Body of pancreas (tissue), 4 donors: Measurements from ENCODE around the gene PER2. TPM values are rescaled to one million over a fixed set of nuclear protein-coding genes. Genes with fewer than 3 reads are reported as not detected.
A peak's percentile ranks its signal among the peaks of the same experiment; 100 is the strongest.

ENCODE experiments used
- ATAC-seq: fragments of 150-250 bp; one replicate; pipeline ENCODE4 v1.9.1; 2016
- DNase-seq, 4 donors: peaks; one replicate each; pipeline ENCODE4 v3.0.0-alpha.2; 2019
- H3K27ac ChIP-seq, 4 donors: fragments of 200-600 bp; sonication (generic); 1 replicate in 3 of 4; 2 replicates in 1 of 4; pipeline versions ENCODE4 v1.5.1 to v1.6.1; 2016 to 2019; ENCODE audit warnings: mild to moderate bottlenecking in 1 of 4, mixed read lengths in 1 of 4, moderate library complexity in 1 of 4
- H3K27me3 ChIP-seq, 2 donors: fragments of 200-600 bp; sonication (generic); one replicate each; pipeline ENCODE4 v1.6.0; 2016; ENCODE audit warnings: mild to moderate bottlenecking in 1 of 2
- H3K36me3 ChIP-seq, 2 donors: fragments of 200-600 bp; sonication (generic); replicated peaks in 1 of 2; 2 replicates each; pipeline ENCODE4 v1.5.1; 2016; ENCODE audit warnings: low read depth in 2 of 2; ENCODE audit not compliant: insufficient read depth in 1 of 2
- H3K4me1 ChIP-seq: fragments of 200-600 bp; sonication (generic); one replicate; pipeline ENCODE4 v1.6.0; 2016
- H3K4me3 ChIP-seq, 2 donors: fragments of 200-600 bp; sonication (generic); 1 replicate in 1 of 2; 2 replicates in 1 of 2; pipeline ENCODE4 v1.5.1; 2016 to 2019
- H3K9me3 ChIP-seq, 3 donors: fragments of 200-600 bp; sonication (generic); 1 replicate in 2 of 3; 2 replicates in 1 of 3; pipeline ENCODE4 v1.5.1; 2016
- CTCF ChIP-seq, 7 experiments: fragments of 450-650 bp in 4 of 7; fragments of 200-600 bp in 3 of 7; sonication (generic) in 3 of 7; IDR thresholded peaks; one replicate each; pipeline ENCODE4 v1.5.1; 2016 to 2019; ENCODE audit warnings: antibody characterized with exemption in 7 of 7
- POLR2A ChIP-seq, 3 donors: fragments of 450-650 bp; IDR thresholded peaks; one replicate each; pipeline ENCODE4 v1.6.1; 2016; ENCODE audit warnings: antibody characterized with exemption in 3 of 3, mild to moderate bottlenecking in 2 of 3
- WGBS, 2 donors: methylation state at CpG; one replicate each; pipeline ENCODE4 v1.1.5; 2017; 5-methylcytosine and 5-hydroxymethylcytosine counted together
- intact Hi-C: fragments of 100-400 bp; cut with DNase I; formaldehyde crosslinking; loops from one replicate; pipeline ENCODE4 v1.15.1; 2023
- total RNA-seq, 2 donors: library from RNA; depleted of rRNA; stranded (reverse); fragments of >200 nt; gene quantifications; one replicate each; pipeline ENCODE4 v1.1.0, GENCODE V29; 2016

PER2 gene
- total RNA-seq, 2 donors from 2014 or later = 10.9 to 21.8 TPM

DNA sequence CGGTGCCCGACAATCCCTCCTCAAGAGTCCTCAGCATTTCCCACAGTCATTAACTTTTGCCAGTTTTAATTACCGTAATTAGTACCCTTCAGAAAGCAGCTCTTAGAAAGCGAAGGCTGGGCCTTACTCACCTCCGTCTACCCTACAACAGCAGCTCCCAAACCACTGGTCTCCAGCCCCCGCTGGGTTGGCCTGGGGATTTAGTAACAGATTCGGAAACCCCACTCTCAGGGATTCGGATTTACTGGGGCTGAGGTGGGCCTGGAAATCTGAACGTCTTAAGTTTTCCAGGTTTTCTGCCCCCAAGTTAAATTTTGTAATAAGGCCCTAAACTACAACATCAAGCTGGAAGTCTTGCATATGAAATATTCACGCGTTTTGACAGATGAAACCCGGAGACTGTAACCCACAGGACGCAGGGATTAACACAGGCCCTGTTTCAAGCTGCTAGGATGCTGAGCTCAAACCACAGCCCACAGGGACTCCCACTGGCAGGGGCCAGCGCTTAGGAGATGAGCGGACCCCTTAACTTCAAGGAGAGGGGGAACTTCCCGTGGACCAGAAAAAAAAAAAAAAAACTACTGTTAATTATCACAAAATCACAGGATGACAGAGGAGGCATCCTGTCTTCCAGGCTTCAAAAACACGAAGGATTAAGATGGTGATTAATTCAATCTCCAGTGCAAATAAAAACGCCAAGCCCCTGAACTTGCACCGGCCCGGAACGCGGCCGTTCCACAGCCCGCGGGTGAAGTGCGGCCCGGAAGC, 85.9 kb downstream of the PER2 start:
- no peaks in the 10 kb centered on the region for H3K9me3 ChIP-seq
- no peaks in the 10 kb centered on the region for H3K27me3 ChIP-seq
- TF ChIP-seq POLR2A (IDR thresholded peaks at IDR 0.05) (no peak), CTCF (IDR thresholded peaks at IDR 0.05) (no peak)
- peak overlapping the region; percentile 83 to 94 (median 88) for H3K27ac ChIP-seq
- no peak for ATAC-seq
- H3K36me3 ChIP-seq = no peaks in the 10 kb centered on the region
- WGBS, 2 donors = 8 to 11% methylated on average over 18 to 27 of the region's 27 CpGs
- H3K4me3 ChIP-seq = peak overlapping the region; percentile 32 to 79
- DNase-seq = no peak
- peaks cover 28% of the 10 kb centered on the region for H3K4me1 ChIP-seq
- intact Hi-C loops = no loop called here

Other genes starting within 250 kb of the PER2 start
- 10 to 100 TPM; 18.5 to 32.4 TPM for gene SCLY, start 227.6 kb downstream of the PER2 start, total RNA-seq
- not detected for gene ESPNL, start 188.3 kb downstream of the PER2 start, total RNA-seq
- gene KLHL30, start 149.9 kb downstream of the PER2 start, total RNA-seq = under 1 TPM; 0.26 to 0.66 TPM
- under 1 TPM in 1 of 2 donors, not detected in 1; 0.66 TPM for gene ERFE, start 129.6 kb downstream of the PER2 start, total RNA-seq
- 10 to 100 TPM; 22.8 to 44.8 TPM for gene ILKAP, start 84.9 kb downstream of the PER2 start, total RNA-seq
- 10 to 100 TPM; 15.5 to 29.3 TPM for gene HES6, start 48.6 kb downstream of the PER2 start, total RNA-seq
- 10 to 100 TPM in 1 of 2 donors, 1 to 10 TPM in 1; 5.4 to 10.9 TPM for gene TRAF3IP1, start 31.9 kb upstream of the PER2 start, total RNA-seq
- 1 to 10 TPM; 6.6 to 9.9 TPM for gene ASB1, start 138.3 kb upstream of the PER2 start, total RNA-seq